Activated naive CD4-positive, alpha-beta T cell treated with anti-CD3 and anti-CD28 coated beads, Interleukin-2, amount 50 U/mL, for 16 hours (primary cell): Measurements from ENCODE around the gene SLC16A8.
"Not testable (repeated sequence)": the region's sequence is repeated elsewhere in the genome, so short reads cannot be mapped to it uniquely, and the experiment has no call there.

Source experiments
- DNase-seq: peaks from one replicate; pipeline ENCODE4 v3.0.0-alpha.2; 2020

The SLC16A8 gene

DNA sequence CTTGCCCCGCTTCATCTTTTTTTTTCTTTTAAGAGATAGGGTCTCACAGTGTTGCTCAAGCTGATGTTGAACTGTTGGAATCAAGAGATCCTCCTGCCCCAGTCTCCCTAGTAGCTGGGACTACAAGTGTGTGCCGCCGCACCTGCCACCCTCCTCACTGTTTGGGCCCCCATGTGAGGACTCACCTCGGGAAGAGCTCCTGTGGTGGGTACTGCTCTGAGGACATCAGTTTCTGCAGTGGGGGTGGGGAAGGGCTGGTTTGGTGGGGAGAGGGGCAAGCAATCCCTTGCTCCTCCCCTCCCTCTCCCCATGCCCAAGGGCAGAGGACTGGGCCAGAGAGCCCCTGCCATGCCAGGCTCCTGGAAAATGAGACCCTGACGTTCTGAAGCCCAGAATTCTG is 1.5 kb upstream of the SLC16A8 start:
- DNase-seq, result no peak

DNA sequence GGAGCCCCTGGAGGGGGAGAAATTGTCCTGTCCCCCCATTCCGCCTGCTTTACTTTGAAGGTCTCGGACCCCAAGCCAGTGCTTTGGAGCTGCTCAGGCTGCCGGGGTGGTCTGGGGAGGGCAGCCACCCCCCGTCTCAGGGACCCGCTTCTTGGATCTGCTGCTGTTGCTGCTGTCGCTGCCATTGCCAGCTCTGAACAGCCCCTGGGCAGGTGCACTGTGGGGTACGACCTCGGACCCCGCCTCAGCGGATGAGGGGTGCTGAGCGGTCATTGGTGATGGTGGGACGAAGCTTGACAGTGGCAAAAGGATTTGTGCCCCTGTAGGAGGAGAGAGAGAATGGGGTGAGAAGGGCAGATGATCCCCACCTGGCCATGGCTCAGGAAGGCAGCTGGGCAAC is 1.1 kb upstream of the SLC16A8 start:
- no peak for DNase-seq

DNA sequence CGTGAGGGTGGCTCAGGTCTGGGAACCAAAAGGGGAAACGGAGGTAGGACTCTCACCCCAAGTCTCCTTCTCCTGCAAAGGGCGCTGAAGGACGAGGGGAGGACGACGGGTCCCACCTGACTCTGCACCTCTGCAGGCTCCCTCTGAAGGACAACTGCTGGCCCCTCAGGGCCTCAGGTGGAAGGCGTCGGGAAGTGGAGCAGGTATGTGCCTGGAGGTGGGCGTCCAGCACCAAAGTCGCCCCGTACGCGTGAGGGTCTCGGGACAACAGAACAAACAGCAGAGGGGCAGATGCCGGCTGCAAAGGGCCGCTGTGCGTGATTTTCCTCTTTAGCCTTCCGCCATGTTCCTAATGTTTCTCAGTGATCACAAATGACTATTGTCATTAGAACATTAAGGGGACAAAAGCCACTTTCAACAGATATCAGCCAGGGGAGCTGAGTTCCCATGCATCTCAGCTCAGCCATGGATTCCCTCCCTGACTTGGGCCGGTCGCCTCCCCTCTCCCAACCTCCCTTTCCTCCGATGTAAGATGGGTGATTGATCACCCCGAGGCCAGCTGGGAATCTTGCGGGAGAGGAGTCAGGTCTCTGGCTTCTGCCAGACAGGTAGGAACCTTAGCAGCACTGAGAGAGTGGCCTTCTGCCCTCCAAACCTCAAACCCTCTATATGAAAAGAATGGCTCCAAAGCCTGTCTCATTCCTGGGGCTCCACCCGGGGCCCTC is 836 bp downstream of the SLC16A8 start:
- no peak for DNase-seq

DNA sequence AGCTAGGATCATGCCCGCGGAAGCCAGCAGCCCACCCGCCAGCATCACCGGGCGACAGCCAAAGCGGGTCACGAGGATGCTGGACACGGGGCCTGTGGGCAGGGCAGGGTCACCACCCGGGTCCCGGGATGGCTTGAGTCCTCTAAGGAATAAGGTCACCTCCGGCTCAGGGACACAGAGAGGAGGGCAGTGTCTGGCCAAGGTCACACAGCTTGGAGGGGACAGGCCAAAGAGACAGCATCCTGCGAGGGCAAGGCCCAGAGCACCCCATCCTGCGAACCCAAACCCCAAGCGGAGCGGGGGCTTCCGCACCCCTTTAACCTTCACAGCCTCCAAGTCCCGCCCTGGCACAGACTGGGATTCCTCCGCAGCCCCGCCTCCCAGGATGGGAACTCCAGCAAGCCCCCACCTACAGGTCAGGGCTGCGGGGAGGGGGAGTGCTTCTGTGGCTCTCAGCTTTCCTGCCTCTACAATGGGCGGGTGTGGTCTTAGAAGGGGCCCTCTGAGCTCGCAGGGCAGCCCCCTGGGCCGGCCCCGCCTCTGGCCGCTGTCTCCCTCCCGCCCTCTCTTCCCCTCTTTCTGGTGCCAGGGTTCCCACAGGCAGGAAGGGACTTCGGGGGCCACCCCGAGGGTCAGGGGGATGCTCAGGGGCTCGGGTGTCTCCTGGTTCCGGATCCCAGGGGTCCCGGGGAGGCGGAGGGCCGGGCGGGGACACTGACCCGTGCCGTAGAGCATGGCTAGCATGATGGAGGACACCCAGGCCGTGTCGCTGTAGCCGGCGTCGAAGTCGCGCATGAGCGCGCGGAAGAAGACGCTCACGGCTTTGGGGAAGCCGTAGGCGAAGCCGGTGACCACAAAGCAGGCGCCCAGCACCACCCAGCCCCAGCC is 1.8 kb downstream of the SLC16A8 start:
- DNase-seq, result no peak

DNA sequence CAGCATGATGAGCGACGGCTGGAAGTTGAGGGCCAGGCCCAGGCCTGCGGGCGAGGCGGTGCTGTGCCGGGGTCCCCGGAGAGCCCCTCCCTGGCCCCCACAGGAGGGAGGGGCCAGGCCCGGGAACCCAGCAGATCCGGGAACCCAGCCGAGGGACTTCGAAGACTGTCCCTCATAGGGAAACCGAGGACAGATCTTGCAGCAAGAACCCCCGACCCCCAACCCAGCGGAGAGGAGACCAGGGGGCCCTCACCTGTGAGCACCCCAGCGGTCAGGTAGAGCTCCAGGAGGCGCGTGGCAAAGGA is 2.4 kb downstream of the SLC16A8 start:
- DNase-seq, result no peak

DNA sequence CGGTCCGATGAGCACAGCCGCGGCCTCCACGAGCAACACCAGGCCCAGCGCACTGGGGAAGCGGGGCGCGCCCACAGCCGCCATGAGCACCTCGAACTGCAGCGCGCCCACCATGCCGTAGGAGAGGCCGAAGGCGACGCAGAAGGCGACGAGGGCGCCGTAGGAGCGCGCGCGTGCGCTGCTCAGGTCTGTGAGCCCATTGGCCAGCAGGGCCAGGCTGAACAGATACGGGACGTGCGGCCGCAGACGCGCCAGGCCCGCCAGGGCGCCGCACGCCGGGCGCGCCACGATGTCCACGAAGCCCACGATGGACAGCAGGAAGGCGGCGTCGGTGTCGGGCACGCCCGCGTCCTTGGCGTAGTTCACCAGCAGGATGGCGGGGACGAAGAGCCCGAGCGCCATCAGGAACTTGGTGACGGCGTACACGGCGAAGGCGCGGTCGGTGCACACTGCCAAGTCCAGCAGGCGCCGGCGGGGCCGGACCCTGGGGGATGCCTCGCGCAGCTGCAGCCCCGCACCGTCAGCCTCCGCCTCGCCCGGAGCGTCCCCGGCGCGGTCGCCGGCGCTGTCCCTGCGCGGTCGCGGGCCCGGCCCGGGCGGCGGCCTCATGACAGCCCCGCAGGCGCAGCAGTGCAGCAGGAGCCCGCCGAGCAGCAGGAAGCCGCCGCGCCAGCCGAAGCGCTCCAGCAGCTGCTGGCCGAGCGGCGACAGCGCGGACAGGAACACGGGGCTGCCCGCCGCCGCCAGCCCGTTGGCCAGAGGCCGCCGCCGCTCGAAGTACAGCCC is 2.9 kb downstream of the SLC16A8 start:
- no peak for DNase-seq

DNA sequence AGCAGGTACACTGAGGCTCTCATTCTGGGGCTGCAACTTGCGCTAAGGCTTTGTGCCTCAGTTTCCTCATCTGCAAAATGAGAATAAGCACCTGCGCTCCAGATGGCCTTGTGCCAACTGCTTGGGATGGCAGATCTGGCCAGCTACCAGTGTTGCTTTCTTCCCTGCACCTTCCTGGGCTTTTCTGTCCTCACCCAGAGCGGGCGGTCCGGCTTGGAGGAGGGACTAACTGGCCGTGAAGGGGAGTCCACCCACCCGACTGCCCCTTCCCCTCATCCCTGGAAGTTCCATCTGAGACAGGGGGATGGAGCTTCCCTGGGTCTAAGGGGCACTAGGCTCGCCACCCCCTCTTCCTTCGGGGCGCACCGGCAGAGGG is 3.5 kb downstream of the SLC16A8 start:
- DNase-seq, result no peak

DNA sequence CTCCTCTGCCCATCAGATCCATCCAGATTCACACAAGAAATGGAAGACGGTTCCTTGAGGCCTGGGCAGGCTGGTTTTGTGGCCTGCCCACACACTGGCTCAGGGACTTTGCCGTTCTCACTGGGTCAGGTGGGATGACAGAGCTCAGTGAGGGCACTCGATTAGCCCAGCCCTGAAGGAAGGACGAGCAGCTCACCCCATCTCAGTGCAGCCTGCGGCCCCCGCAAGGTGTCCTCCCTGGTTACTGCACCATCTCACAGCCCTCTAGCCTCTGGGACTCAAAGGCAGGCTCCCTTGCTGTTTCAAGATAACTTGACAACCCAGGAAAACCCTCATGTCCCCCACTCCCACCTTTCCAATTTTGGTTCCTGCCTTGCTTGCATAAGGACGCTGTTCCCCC is 4.2 kb downstream of the SLC16A8 start:
- DNase-seq, result no peak

DNA sequence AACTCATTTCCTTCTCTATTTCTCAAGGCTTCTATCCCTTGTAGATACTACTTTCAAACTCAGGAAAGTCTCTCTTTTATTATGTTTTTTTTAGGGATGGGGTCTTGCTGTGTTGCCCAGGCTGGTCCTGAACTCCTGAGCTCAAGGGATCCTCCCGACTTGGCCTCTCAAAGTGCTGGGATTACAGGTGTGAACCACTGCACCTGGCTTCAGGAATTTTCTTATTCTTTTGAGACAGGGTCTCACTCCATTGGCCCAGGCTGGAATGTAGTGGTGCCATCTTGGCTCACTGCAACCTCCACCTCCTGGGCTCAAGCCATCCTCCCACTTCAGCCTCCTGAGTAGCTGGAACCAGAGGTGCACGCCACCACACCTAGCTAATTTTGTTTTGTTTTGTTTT is 4.8 kb downstream of the SLC16A8 start:
- not testable (repeated sequence) for DNase-seq

DNA sequence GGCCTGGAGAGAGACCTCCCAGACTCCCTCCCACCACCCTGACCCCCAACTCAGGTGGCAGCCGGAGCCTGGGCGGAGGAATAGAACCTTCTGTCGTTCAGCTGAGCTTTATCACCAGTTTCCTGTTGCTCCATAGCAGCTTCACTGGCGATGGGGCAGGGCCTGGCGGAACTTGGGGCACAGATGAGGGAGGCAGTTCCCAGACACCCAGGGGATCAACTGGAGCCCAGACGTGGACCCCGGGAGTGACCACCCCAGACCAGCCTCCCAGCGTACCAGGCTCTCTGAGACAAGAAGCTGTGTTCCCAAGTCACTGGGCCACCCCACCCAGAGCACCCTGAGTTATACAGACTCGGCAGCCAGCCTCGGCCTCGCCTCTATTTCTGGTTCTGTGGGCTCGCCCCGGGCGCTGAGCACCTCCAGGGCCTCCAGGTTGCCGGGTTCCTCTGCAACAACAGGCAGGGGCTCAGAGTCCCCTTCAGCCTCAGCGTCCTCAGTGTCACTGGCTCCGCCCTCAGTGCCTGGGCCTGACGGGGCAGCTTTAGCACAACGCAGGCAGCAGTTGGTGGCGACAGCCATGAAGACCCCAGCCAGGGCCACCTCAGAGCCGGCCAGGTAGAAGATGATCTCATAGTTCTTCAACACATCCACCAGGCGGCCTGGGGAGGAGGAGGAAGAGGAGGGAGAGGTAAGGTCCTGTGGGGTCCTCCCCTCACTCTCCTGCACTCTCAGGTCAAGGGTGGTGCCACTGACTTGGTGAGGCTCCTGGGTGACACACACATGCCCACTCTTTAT is 5.7 kb downstream of the SLC16A8 start:
- DNase-seq, result no peak

DNA sequence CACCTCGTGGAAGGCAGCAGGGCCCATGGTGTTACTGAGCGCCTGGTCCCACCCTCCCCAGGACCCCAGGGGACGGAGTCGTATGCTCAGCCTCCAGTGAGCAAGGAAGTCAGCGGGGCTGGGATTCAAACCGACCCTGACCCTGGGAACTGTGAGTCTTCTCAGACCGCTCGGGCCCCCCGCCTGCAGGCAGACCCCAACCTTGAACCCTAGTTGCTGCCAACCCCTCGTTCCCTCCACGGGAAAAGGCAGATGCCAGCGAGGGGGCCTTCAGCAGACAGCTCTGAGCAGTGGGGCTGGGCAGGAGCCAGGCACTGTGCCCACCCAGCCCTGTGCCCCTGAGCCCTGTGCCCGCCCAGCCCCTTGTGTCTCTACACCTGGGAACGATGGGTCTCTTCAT is 6.4 kb downstream of the SLC16A8 start:
- DNase-seq, result no peak

DNA sequence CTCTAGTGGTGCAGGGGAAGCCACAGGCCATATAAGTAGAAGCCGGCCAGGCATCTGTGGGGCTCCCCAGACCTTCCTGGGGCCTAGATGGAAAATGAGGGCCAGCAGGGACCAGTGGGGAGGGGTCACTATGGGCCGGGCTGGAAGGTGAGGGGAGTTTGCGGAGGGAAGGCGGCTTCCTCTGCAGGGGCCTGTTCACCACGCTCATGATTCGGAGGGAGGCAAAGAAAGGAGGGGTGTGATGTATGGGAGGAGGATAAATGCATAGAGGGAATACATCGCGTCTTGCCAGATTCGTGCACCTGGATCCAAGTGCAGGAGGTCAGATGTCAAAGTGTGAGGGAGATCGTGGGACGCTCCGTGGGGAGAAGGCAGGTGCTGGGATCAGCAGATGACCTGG is 6.9 kb downstream of the SLC16A8 start:
- no peak for DNase-seq

DNA sequence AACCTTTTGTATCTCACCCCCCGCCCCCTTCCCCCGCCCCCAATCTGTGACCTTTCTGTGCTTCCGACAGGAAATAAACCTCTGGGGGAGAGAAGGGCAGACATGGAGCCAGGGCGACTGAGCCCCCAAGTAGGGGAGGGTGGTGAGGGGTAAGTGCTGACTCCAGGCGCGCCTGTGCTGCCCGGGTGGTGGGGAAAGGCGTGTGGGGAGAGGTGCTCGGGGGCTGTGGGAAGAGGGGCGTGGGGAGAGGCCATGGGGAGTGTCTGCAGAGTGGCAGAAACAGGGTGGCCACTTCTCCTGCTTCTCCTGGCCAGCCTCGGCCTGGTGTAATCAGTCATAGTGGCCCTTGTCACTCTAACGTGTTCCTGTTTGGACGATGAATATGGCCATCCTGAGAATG is 8.0 kb downstream of the SLC16A8 start:
- DNase-seq, result no peak

DNA sequence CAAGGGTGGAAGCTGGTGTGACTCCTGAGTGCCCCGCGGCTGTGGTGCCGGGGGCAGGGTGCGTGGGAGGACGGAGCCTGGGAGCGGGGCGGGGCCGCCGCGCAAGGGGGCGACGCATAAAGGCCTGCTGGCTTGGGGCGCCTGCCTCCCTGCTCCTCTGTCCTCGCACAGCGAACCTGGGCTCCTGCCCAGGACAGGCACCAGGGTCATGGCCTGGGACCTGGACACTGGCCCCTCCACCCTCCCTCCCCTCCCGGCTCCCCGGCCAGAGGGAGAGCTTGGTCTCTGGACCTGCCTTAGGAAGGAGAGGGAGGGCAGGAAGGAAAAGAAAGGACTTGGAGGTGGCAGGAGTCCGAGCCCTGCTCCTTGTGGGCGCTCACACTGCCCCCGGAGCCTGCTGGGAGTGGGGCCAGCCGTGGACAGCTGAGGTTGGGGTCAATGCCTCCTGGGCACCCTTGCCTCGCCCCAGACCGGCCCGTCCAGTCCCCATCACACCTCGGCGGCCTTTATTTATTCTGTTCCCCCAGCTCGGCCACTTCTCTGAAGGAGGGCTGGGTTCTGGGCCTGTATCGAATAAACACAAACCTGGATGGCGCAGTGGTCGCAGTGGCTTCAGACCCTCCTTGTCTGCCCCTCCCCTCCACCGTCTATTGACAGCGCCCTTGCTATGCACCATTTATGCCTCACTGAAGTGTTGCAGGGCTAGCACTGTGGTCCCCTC is 8.7 kb downstream of the SLC16A8 start:
- DNase-seq, result no peak

DNA sequence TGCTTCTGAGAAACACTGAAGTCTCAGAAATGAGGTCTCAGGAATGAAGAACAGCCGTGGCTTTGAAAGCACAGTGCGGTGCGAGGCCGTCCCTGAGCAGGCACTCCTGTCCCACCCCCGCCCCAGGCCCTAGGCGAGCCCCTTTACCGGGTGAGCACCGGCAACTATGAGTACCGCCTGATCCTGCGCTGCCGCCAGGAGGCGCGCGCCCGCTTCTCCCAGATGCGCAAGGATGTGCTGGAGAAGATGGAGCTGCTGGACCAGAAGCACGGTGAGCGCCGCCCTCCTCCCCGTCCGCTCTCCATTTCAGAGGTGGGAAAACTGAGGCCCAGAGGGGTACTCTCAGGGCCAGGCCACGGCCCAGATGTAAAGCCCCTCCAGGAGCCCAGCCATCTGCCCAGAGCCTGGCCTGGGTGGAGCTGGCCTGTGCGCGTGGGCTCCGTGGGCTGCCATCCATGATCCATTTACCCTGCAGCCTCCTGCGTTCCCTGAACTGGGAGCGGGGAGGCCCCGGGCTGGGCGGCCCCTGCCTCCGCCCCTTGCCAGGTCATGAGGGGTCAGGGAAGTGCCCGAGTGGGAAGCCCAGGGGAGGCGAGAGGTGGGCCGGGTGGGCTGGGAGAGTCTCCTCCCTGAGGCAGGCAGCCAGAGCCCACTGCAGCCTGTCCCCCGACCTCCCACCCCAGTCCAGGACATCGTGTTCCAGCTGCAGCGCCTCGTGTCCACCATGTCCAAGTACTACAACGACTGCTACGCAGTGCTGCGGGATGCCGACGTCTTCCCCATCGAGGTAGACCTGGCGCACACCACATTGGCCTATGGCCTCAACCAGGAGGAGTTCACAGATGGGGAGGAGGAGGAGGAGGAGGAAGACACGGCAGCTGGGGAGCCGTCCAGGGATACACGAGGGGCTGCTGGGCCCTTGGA is 9.5 kb downstream of the SLC16A8 start:
- DNase-seq, result no peak

DNA sequence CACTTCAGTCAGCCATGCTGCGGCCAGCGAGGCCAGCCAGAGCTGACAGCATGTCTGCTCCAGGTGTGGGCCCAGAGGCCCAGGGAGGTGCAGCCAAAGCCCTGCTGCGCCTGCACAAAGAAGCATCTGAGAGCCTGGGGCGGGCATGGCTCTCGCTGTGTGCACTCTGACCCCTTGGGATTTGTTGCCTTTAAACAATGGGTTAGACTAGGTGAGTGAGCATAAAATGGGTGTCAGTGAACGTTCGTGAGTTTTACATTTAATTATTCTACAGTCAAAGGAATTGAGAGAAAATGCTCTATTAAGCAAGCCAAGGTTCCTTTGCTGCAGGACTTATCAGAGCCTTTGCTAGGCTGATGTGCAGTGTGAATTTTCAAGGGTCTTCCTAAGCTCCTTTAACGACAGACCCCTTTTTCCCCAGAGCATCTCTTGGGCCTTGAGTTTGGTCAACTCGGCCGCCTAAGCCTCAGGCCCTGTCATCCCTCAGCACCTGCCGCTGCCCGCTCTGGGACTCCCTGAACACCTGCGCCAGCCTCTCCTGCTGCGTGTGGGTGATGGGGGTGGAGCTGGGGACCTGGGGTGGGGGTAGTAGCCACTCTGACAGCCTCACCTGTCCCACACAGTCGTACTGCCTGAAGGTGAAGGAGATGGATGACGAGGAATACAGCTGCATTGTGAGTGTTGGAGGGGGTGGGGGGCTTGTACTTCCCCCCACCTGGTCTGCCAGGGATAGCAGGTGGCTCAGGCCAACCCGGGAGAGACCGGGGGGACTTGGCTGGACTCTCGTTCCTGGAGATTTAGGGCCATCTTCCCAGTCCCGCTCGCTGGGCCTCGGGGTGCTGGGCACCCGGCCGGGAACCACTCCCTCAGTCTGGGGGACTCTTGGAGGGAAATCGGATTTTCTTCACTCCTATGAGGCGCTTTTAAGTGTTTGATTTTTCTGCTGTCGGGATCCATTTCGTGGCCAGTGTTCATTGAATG is 10.5 kb downstream of the SLC16A8 start:
- DNase-seq, result no peak

DNA sequence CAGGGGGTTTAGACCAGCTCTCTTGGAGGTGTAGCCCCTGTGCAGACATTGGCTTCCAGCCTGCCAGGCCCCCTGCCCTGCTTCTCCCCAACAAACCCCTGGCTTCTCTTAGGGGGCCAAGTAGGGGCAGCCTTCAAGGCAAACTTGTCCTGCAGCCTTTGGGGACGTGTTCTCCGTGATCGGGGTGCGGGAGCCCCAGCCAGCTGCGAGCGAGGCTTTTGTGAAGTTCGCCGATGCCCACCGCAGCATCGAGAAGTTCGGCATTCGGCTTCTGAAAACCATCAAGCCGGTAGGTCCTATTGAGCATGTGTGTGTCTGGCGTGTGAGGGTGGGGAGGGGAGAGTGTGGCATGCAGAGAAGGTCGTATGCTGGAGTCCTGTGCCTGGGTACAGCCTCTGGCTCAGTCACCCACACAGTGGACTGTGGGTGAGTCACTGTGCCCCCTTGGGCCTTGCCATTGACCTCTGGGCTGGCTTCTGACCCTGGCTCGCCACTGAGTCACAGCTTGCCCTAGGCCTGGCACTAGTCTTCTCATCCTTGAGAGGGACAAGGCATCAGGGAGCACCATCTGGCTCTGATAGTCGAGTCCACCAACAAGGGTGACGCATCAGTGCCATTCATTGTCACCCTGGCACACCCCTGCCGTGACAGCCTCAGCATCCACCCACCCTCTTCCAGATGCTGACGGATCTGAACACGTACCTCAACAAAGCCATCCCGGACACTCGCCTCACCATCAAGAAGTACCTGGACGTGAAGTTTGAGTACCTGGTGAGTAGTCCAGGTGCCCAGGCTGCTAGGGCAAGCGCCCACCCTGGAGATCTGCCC is 11.4 kb downstream of the SLC16A8 start:
- no peak for DNase-seq

DNA sequence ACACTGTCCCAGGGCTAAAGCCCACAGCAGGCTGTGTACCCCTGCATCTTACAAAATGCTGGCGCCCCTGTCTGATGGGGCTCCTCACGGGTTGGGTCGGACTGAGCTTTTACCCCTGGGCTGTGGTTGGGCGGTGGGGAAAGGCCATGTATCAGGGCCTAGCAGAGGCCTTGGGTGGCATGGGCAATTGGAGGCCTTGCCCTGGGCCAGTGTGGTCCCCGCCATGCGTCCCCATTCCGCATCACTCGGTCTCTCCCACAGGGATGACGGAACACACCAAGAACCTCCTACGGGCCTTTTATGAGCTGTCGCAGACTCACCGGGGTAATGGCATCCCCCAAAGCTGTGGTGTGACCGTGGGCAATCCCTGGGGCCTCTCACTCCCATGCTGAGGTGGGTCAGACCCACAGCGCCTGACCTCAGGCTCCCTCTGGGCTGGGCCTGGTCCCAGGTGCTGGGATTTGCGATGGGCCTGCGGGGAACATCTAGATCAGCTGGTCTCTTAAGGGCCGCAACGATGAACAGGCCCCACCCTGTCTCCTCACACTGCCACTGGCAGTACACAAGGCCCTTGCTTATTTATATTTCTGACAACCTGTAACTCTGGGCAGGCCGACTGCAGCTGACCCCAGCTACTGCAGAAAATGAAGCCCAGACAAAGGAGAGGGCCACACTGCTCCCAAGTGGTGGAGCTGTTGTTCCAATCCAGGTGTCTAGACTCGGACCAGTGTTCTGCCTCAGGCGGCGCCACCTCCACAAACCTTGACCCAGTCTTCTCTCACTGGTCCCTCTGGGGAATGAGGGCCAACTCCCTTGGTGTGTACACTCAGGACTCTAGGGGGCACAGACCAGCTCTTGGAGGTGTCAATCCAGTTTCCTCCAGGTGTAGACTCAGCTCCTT is 12.3 kb downstream of the SLC16A8 start:
- DNase-seq, result no peak
